ENCODE data around the gene ASTN2. TPM values are rescaled to one million over a fixed set of nuclear protein-coding genes. Genes with fewer than 3 reads are reported as not detected.

ASTN2 gene
- total RNA-seq, 4 donors from 2014 or later = 3.3 to 10.2 (median 6.3) TPM

DNA sequence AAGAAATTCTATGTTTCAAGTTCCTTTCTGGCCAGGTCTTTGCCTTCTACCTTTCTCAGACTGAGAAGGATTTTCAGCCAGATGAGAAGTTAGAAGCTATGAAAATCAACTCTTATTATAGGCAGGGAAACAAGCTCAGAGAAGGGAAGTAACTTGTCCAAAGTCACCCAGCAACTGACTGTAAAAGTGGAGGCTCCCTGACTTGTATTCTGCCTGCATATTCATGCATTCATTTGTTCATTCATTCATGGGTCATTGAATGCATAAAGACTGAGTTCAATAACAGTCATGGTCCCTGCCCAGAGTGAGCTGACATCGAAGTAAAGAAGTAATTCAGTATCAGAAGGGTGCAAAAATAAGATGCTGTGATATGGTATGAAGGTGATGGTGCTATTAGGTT is 1021.7 kb downstream of the ASTN2 start:
- no peak for TF ChIP-seq POLR2A (IDR thresholded peaks at IDR 0.05)
- TF ChIP-seq, protein P1, sequence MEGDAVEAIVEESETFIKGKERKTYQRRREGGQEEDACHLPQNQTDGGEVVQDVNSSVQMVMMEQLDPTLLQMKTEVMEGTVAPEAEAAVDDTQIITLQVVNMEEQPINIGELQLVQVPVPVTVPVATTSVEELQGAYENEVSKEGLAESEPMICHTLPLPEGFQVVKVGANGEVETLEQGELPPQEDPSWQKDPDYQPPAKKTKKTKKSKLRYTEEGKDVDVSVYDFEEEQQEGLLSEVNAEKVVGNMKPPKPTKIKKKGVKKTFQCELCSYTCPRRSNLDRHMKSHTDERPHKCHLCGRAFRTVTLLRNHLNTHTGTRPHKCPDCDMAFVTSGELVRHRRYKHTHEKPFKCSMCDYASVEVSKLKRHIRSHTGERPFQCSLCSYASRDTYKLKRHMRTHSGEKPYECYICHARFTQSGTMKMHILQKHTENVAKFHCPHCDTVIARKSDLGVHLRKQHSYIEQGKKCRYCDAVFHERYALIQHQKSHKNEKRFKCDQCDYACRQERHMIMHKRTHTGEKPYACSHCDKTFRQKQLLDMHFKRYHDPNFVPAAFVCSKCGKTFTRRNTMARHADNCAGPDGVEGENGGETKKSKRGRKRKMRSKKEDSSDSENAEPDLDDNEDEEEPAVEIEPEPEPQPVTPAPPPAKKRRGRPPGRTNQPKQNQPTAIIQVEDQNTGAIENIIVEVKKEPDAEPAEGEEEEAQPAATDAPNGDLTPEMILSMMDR (IDR thresholded peaks at IDR 0.05) = no peak

DNA sequence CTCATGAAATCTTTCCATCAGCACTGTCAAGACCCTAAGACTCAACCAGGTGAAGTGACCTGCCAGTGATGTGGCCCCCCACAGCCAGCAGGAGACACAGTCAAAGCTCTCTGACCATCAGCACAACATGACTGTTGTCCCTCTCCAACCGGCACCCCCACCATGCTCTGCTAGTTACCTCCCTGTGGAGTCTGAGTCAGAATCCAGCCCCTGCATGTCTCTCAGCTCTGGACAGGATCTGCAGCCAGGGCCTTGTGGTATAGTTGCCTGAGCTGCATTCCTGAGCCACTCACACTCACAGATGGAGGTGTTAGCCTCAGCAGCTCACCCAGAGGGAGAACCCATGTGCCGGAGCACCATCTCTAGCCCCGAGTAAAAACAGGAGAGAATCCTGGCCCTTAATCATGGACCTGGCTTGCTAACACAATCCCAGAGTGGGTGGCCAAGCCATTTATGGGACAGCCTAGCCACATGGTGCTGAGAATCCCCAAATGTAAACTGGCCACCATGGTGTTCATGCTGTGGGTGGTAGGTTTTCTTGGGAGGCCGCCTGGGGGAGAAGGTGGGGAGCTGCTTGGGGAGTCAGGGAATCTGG is 1023.5 kb downstream of the ASTN2 start:
- Histone ChIP-seq H3K27me3 (no peaks in the 10 kb centered on the region), H3K36me3 (no peaks in the 10 kb centered on the region), H3K27ac (no peak overlapping the region), H3K4me3 (no peak overlapping the region), H3K4me1 (no peaks in the 10 kb centered on the region), H3K9me3 (no peaks in the 10 kb centered on the region)
- TF ChIP-seq, protein P1 (IDR thresholded peaks at IDR 0.05) = no peak
- no peak for TF ChIP-seq POLR2A (IDR thresholded peaks at IDR 0.05)
- no peak for DNase-seq

More for the DNA sequence above, 1021.7 kb downstream of the ASTN2 start:
- Histone ChIP-seq H3K36me3 (no peaks in the 10 kb centered on the region), H3K4me3 (no peak overlapping the region), H3K27ac (no peak overlapping the region), H3K4me1 (no peaks in the 10 kb centered on the region), H3K27me3 (no peaks in the 10 kb centered on the region), H3K9me3 (no peaks in the 10 kb centered on the region)
- DNase-seq = no peak

DNA sequence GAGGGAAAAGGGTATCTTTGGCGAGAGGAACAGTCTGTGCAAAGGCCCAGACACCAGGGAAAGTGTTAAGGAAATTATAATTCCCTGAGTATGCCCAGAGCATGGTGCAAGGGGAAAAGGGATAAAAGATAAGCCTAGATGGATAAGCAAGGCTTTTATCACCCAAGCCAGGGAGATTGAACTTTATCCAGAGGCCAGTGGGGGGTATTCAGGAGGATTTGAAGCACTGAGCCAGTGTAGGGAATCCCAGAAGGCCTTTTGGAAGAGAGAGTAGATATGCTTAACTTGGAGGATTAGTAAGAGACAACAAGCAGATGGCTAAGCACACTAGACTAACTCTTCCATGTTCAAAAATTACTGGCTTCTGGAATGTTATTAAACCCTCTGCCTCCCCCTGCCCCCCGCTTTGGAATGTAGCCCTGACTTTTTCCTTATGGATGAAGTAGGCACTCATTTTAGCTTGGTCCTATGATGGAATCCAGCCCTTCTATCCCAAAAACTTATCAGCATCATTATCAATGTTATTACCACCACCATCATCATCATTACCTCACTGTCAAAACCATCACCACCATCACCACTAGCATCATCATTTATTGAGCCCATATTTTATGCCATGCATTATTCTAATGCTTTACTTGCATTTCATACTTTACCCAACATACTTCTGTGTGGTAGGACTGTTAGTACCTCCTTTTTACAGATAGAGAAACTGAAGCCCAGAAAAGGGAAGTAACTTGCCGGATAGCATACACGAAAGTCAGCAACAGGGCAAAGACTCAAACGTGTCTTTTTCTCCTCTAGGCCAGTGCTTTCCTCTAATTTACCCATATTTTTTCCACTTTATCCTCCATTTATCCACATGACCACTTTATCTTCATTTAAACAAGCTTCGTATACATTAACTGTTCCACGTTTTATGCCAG is 1024.3 kb downstream of the ASTN2 start:
- Histone ChIP-seq H3K9me3 (no peaks in the 10 kb centered on the region), H3K27ac (no peak overlapping the region), H3K36me3 (no peaks in the 10 kb centered on the region), H3K27me3 (no peaks in the 10 kb centered on the region), H3K4me3 (no peak overlapping the region), H3K4me1 (no peaks in the 10 kb centered on the region)
- no peak for DNase-seq
- TF ChIP-seq POLR2A (IDR thresholded peaks at IDR 0.05) = no peak
- TF ChIP-seq, protein P1 (IDR thresholded peaks at IDR 0.05) = no peak

DNA sequence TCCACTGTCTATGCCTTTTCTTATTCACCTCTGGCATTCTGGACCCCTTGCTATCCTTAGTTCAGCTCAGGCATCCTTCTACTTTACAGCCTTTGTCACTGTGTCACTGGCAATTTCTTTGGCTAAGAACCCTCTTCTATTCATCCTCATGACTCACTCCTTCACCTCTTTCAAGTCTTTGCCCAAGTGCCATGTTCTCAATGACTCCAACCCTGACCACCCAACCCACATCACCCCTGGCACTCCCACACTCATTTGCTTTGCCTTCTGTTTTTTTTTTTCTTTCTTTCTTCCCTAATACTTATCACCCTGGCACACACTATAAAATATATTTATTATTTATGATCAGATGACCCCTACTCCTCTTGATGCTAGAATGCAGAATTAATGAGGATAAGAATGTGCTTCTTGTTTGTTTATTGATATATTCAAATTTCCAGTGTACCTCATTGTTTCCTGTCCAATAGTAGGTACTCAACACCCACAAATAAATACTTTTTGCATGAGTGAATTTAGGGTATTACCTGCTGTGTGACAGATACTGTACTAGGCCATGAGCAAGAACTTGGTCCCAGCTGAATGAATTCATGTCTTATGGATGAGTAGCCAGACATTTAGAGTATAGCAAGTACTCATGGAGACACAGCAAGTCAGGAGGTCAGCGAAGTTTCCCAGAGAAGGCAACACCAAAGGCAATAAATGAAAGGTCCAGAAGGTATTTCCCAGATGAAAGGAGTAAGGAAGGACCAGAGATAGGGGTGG is 1025.1 kb downstream of the ASTN2 start:
- Histone ChIP-seq H3K27me3 (no peaks in the 10 kb centered on the region), H3K4me3 (no peak overlapping the region), H3K4me1 (no peaks in the 10 kb centered on the region), H3K9me3 (no peaks in the 10 kb centered on the region), H3K27ac (no peak overlapping the region), H3K36me3 (no peaks in the 10 kb centered on the region)
- DNase-seq = no peak
- TF ChIP-seq, protein P1 (IDR thresholded peaks at IDR 0.05) = no peak
- TF ChIP-seq POLR2A (IDR thresholded peaks at IDR 0.05) = no peak

GRCh38 chr9:116387934-116388698 is 1026.7 kb downstream of the ASTN2 start:
- no peak for TF ChIP-seq POLR2A (IDR thresholded peaks at IDR 0.05)
- TF ChIP-seq, protein P1 (IDR thresholded peaks at IDR 0.05) = no peak
- Histone ChIP-seq H3K27me3 (no peaks in the 10 kb centered on the region), H3K9me3 (no peaks in the 10 kb centered on the region), H3K27ac (no peak overlapping the region), H3K36me3 (no peaks in the 10 kb centered on the region), H3K4me3 (no peak overlapping the region), H3K4me1 (no peaks in the 10 kb centered on the region)
- no peak for DNase-seq

Measured in Peyer's patch (tissue), 4 donors.